AG04449 (cell line): ENCODE measurements around the gene MDH1B.
"Not testable (repeated sequence)": the region's sequence is repeated elsewhere in the genome, so short reads cannot be mapped to it uniquely, and the experiment has no call there.

Experiments
- CTCF ChIA-PET: fragments of 350-600 bp; formaldehyde crosslinking; extraction: SDS; loops from one replicate; lab custom pipeline; 2021; ENCODE audit warnings: antibody characterized with exemption; lab: Yijun Ruan, JAX
- POLR2A ChIA-PET: fragments of 400-600, 350-600 bp; formaldehyde crosslinking; extraction: SDS; loops from one replicate; lab custom pipeline; 2020; ENCODE audit warnings: antibody characterized with exemption, inconsistent platforms; lab: Yijun Ruan, JAX
- DNase-seq: peaks from one replicate; pipeline ENCODE4 v3.0.0-alpha.2; 2010; ENCODE audit warnings: low read depth, low spot score
- H3K4me3 ChIP-seq: 2 replicates; pipeline ENCODE4 v1.5.1; 2011; ENCODE audit warnings: low read depth, mild to moderate bottlenecking, control low read depth, low read length
- CTCF ChIP-seq: IDR thresholded peaks from one replicate; pipeline ENCODE4 v1.5.1; 2011; ENCODE audit warnings: mild to moderate bottlenecking, moderate library complexity, low read length, control low read depth, inconsistent platforms; ENCODE audit not compliant: insufficient read depth; ENCODE audit errors: missing control alignments

The MDH1B gene

GRCh38 chr2:206765242-206766056 lies at the start of gene MDH1B, which contains the start of gene FASTKD2:
TSS of gene MDH1B (minus strand) at chr2:206765328. CDS start at chr2:206765271, 57 bp downstream.
TSS of gene FASTKD2 (plus strand) at chr2:206765606. CDS start at chr2:206766694, 1,088 bp downstream.
- CTCF ChIA-PET = interaction anchor here (1.1 to 1.6 kb wide), 4 partner anchors 8 to 208 kb away, joined by 3 to 11 read pairs (median 3); no protein-coding TSS in a partner anchor
- DNase-seq = peak; percentile 82
- peak within 1 kb of the TSS; percentile 85 for H3K4me3 ChIP-seq
- TF ChIP-seq CTCF = no peak
- POLR2A ChIA-PET = interaction anchor here (0.8 kb wide), 1 partner anchor 764 kb away, joined by 3 read pairs; the partner anchor contains the start of gene CREB1

- CTCF ChIA-PET = interaction anchor here (1.2 to 1.4 kb wide), 2 partner anchors 11 to 20 kb away, joined by 3 read pairs; no protein-coding TSS in a partner anchor
- DNase-seq = no peak
- no peak overlapping the region for H3K4me3 ChIP-seq
- POLR2A ChIA-PET = no interaction called here
- TF ChIP-seq CTCF = no peak
Observed at GRCh38 chr2:206814498-206814897, 49.4 kb upstream of the MDH1B start.

GRCh38 chr2:206812471-206812870 lies 47.3 kb upstream of the MDH1B start:
- POLR2A ChIA-PET, H3K4me3 ChIP-seq, CTCF ChIA-PET, DNase-seq: not testable (repeated sequence)

- POLR2A ChIA-PET, H3K4me3 ChIP-seq: not testable (repeated sequence)
Observed at GRCh38 chr2:206807624-206808023, 42.5 kb upstream of the MDH1B start.

GRCh38 chr2:206805887-206806607 lies 40.9 kb upstream of the MDH1B start:
- TF ChIP-seq CTCF = no peak
- ChIA-PET CTCF (interaction anchor here (0.6 to 1.2 kb wide), 6 partner anchors 15 to 670 kb away, joined by 3 read pairs; no protein-coding TSS in a partner anchor), POLR2A (no interaction called here)
- DNase-seq = peak; percentile 10
- no peak overlapping the region for H3K4me3 ChIP-seq

More at GRCh38 chr2:206807624-206808023, 42.5 kb upstream of the MDH1B start:
- CTCF ChIA-PET, DNase-seq: not testable (repeated sequence)

- ChIA-PET CTCF (interaction anchor here (0.9 to 6.6 kb wide), 4 partner anchors 13 to 672 kb away, joined by 3 to 68 read pairs (median 30); no protein-coding TSS in a partner anchor), POLR2A (no interaction called here)
- H3K4me3 ChIP-seq = no peak overlapping the region
- TF ChIP-seq CTCF = no peak
- DNase-seq = no peak
Observed at GRCh38 chr2:206804326-206804725, 39.2 kb upstream of the MDH1B start.
